HepG2 (cell line): ENCODE measurements around the gene TRMU. TPM values are rescaled to one million over a fixed set of nuclear protein-coding genes. Genes with fewer than 3 reads are reported as not detected.

ENCODE experiments used
- AGO2 ChIP-seq: fragments of 200-400 bp; formaldehyde crosslinking; optimal IDR thresholded peaks from 2 replicates; pipeline ENCODE3; 2017; ENCODE audit warnings: mild to moderate bottlenecking, low read depth, low read length, moderate library complexity
- ELF3 ChIP-seq: IDR thresholded peaks from 2 replicates; pipeline ENCODE4 v1.6.1; 2016; ENCODE audit warnings: missing genetic modification reagents, missing compliant biosample characterization
- SMARCC2 ChIP-seq: fragments of 450-650 bp; IDR thresholded peaks from 2 replicates; pipeline ENCODE4 v1.6.1; 2017; ENCODE audit warnings: antibody characterized with exemption, mild to moderate bottlenecking
- SNAI1 ChIP-seq: sonication (generic); formaldehyde crosslinking; IDR thresholded peaks from 2 replicates; pipeline ENCODE4 v1.5.0; 2020; ENCODE audit warnings: mild to moderate bottlenecking, missing genetic modification reagents, borderline replicate concordance
- TAF15 ChIP-seq: fragments of 200-400 bp; formaldehyde crosslinking; IDR thresholded peaks from one replicate; pipeline ENCODE4 v1.6.1; 2018; ENCODE audit warnings: mild to moderate bottlenecking, low read depth, low read length; ENCODE audit not compliant: poor library complexity, severe bottlenecking
- ZFX ChIP-seq: sonication (generic); formaldehyde crosslinking; IDR thresholded peaks from 2 replicates; pipeline ENCODE4 v1.4.0; 2020; ENCODE audit warnings: mild to moderate bottlenecking, low read depth, missing genetic modification reagents, moderate library complexity
- ZNF367 ChIP-seq: sonication (generic); formaldehyde crosslinking; IDR thresholded peaks from 2 replicates; pipeline ENCODE4 v1.4.0; 2020; ENCODE audit warnings: missing genetic modification reagents, borderline replicate concordance
- ZNF441 ChIP-seq: sonication (generic); formaldehyde crosslinking; IDR thresholded peaks from 2 replicates; pipeline ENCODE4 v1.7.0; 2021; ENCODE audit warnings: missing genetic modification reagents, borderline replicate concordance
- ZNF563 ChIP-seq: sonication (generic); formaldehyde crosslinking; IDR thresholded peaks from 2 replicates; pipeline ENCODE4 v1.8.0; 2022; ENCODE audit warnings: mild to moderate bottlenecking, moderate library complexity, missing genetic modification reagents
- ZNF672 ChIP-seq: sonication (generic); formaldehyde crosslinking; IDR thresholded peaks from 2 replicates; pipeline ENCODE4 v1.8.1; 2022; ENCODE audit warnings: missing genetic modification reagents
- ZNF776 ChIP-seq: sonication (generic); formaldehyde crosslinking; IDR thresholded peaks from 2 replicates; pipeline ENCODE4 v1.4.0; 2020; ENCODE audit warnings: mild to moderate bottlenecking, missing genetic modification reagents
- ZSCAN9 ChIP-seq: IDR thresholded peaks from 2 replicates; pipeline ENCODE4 v1.6.1; 2016; ENCODE audit warnings: borderline replicate concordance
- polyA plus RNA-seq, 8 experiments: library from polyadenylated mRNA; depleted of rRNA in 3 of 8; stranded (reverse) in 7 of 8; unstranded in 1 of 8; fragments of >200 nt; fragmentation: Illumina TruSeq in 4 of 8; extraction: Trizol in 4 of 8; gene quantifications; 2 replicates each; pipeline versions ENCODE4 v1.2.1 to v1.2.3, GENCODE V29; 2011 to 2016; ENCODE audit warnings: low read depth in 4 of 8, missing spikeins in 1 of 8, mixed read lengths in 1 of 8; ENCODE audit not compliant: insufficient read depth in 1 of 8
- total RNA-seq, 5 experiments: library from RNA; depleted of rRNA; stranded (reverse); fragments of >200 nt; fragmentation: Illumina TruSeq; extraction: Trizol; gene quantifications; 2 replicates each; pipeline ENCODE4 v1.2.3, GENCODE V29; 2016; ENCODE audit warnings: low read depth in 1 of 5
- TF ChIP-seq, protein P1 (sequence below), 2 experiments: fragments of 450-650 bp in 1 of 2; sonication (generic) in 1 of 2; formaldehyde crosslinking; IDR thresholded peaks; 2 replicates each; pipeline versions ENCODE4 v1.5.0 to v1.8.0; 2020 to 2022; ENCODE audit warnings: mild to moderate bottlenecking in 1 of 2, missing genetic modification reagents in 1 of 2
- TF ChIP-seq, protein P2 (sequence below): sonication (generic); formaldehyde crosslinking; IDR thresholded peaks from 2 replicates; pipeline ENCODE4 v1.4.0; 2020; ENCODE audit warnings: mild to moderate bottlenecking, missing genetic modification reagents
- TF ChIP-seq, protein P3 (sequence below): sonication (generic); formaldehyde crosslinking; IDR thresholded peaks from 2 replicates; pipeline ENCODE4 v1.4.0; 2020; ENCODE audit warnings: missing genetic modification reagents, mild to moderate bottlenecking, borderline replicate concordance
- TF ChIP-seq, protein P4 (sequence below): IDR thresholded peaks from 2 replicates; pipeline ENCODE4 v1.6.1; 2012; ENCODE audit warnings: low read length, improper control_type of control experiment
- TF ChIP-seq, protein P5 (sequence below): IDR thresholded peaks from 2 replicates; pipeline ENCODE4 v1.6.1; 2016; ENCODE audit warnings: low read depth, control low read depth

Gene TRMU
- total and polyA plus RNA-seq, 2 of the 13 experiments (the other 11 are each of a cell fraction or from before 2014, with no cell fraction given) = 31.0 to 50.2 TPM

DNA sequence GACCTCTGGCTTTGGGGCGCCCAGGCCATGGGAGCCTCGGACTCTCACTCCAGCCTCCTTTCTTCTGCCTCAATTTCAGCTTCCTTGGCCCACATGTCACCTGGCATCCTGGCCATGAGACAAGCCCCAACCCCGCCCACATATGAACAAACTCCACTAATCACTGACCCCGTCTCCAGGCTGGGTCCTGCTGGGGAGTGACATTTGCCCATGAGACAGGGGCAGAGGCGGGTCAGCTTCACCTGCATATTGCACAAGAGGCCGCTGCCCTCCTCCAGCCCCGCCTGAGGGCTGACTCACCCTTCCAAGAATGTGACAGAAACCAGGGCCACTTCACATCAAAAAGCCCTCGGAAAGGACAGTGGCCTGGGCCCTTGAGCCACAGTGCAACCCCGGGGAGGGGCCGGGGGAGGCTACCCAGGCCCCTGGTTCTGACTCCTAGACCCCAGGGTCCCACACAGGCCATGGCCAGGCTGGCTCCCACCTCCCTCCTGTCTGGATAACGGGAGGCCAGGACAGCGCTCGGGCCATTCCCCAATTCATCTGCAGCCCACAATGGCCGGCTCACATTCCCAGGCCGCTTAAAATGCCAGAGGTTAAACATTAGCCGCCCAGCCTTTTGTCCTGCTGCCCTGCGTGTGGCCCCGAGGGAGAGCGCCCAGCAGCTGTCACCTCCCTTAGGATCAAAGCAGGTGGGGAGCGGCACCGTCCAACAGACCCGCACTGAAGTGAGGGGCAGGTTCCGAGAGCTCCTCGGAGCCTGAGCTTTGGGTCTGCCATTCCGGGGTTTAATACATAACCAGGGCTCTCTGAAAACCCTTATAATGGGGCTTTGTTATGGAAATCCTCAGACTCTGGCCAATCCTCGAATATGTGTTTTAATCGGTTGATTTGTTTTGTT is 42.3 kb downstream of the TRMU start (continued):
- TF ChIP-seq, protein P1, sequence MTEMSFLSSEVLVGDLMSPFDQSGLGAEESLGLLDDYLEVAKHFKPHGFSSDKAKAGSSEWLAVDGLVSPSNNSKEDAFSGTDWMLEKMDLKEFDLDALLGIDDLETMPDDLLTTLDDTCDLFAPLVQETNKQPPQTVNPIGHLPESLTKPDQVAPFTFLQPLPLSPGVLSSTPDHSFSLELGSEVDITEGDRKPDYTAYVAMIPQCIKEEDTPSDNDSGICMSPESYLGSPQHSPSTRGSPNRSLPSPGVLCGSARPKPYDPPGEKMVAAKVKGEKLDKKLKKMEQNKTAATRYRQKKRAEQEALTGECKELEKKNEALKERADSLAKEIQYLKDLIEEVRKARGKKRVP (CRISPR knock-in tag; IDR thresholded peaks at IDR 0.05) = no peak
- TF ChIP-seq ZNF776 (CRISPR knock-in tag) (no peak), ZNF367 (no peak), ZFX (CRISPR knock-in tag) (peak; percentile 79), AGO2 (peak; percentile 3), ZNF441 (no peak; the same call in 1 of the 2 replicates), ZNF672 (CRISPR knock-in tag) (no peak), ZNF563 (peak; percentile 62; the same call in 1 of the 2 replicates), SNAI1 (CRISPR knock-in tag) (peak; percentile 48; the same call in 1 of the 2 replicates), ZSCAN9 (CRISPR knock-in tag) (no peak), SMARCC2 (no peak), ELF3 (CRISPR knock-in tag) (peak; percentile 37; the same call in 1 of the 2 replicates), TAF15 (peak; percentile 61)
- TF ChIP-seq, protein P2, sequence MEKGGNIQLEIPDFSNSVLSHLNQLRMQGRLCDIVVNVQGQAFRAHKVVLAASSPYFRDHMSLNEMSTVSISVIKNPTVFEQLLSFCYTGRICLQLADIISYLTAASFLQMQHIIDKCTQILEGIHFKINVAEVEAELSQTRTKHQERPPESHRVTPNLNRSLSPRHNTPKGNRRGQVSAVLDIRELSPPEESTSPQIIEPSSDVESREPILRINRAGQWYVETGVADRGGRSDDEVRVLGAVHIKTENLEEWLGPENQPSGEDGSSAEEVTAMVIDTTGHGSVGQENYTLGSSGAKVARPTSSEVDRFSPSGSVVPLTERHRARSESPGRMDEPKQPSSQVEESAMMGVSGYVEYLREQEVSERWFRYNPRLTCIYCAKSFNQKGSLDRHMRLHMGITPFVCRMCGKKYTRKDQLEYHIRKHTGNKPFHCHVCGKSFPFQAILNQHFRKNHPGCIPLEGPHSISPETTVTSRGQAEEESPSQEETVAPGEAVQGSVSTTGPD (CRISPR knock-in tag) = 0 out of 2 replicates have a peak, but pooled peaks have one; percentile 51
- TF ChIP-seq, protein P3, sequence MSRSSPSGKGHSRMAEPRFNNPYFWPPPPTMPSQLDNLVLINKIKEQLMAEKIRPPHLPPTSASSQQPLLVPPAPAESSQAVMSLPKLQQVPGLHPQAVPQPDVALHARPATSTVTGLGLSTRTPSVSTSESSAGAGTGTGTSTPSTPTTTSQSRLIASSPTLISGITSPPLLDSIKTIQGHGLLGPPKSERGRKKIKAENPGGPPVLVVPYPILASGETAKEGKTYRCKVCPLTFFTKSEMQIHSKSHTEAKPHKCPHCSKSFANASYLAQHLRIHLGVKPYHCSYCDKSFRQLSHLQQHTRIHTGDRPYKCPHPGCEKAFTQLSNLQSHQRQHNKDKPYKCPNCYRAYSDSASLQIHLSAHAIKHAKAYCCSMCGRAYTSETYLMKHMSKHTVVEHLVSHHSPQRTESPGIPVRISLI (CRISPR knock-in tag) = no peak
- TF ChIP-seq, protein P4, sequence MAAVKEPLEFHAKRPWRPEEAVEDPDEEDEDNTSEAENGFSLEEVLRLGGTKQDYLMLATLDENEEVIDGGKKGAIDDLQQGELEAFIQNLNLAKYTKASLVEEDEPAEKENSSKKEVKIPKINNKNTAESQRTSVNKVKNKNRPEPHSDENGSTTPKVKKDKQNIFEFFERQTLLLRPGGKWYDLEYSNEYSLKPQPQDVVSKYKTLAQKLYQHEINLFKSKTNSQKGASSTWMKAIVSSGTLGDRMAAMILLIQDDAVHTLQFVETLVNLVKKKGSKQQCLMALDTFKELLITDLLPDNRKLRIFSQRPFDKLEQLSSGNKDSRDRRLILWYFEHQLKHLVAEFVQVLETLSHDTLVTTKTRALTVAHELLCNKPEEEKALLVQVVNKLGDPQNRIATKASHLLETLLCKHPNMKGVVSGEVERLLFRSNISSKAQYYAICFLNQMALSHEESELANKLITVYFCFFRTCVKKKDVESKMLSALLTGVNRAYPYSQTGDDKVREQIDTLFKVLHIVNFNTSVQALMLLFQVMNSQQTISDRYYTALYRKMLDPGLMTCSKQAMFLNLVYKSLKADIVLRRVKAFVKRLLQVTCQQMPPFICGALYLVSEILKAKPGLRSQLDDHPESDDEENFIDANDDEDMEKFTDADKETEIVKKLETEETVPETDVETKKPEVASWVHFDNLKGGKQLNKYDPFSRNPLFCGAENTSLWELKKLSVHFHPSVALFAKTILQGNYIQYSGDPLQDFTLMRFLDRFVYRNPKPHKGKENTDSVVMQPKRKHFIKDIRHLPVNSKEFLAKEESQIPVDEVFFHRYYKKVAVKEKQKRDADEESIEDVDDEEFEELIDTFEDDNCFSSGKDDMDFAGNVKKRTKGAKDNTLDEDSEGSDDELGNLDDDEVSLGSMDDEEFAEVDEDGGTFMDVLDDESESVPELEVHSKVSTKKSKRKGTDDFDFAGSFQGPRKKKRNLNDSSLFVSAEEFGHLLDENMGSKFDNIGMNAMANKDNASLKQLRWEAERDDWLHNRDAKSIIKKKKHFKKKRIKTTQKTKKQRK = no peak
- TF ChIP-seq, protein P5, sequence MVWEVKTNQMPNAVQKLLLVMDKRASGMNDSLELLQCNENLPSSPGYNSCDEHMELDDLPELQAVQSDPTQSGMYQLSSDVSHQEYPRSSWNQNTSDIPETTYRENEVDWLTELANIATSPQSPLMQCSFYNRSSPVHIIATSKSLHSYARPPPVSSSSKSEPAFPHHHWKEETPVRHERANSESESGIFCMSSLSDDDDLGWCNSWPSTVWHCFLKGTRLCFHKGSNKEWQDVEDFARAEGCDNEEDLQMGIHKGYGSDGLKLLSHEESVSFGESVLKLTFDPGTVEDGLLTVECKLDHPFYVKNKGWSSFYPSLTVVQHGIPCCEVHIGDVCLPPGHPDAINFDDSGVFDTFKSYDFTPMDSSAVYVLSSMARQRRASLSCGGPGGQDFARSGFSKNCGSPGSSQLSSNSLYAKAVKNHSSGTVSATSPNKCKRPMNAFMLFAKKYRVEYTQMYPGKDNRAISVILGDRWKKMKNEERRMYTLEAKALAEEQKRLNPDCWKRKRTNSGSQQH (CRISPR knock-in tag) = peak; percentile 45; the same call in 1 of the 2 replicates
